Measurements from ENCODE around the gene ELN.

ELN gene

DNA sequence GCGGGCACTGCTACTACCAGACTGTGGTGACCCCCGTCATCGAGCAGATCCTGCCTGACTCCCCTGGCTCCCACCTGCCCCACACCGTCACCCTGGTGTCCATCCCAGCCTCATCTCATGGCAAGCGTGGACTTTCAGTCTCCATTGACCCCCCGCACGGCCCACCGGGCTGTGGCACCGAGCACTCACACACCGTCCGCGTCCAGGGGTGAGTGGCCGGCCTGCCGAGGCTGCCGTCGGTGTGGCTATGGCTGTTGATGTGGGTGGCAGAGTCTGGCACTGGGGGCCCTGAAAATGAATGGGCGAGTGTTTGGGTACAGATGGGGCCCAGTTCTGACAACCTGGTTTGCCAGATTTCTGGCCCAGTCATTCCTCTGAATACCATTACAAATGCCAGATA, 71.1 kb downstream of the ELN start:
- no peak for DNase-seq (ENCODE audit: low read depth)
- TF ChIP-seq, protein P1, sequence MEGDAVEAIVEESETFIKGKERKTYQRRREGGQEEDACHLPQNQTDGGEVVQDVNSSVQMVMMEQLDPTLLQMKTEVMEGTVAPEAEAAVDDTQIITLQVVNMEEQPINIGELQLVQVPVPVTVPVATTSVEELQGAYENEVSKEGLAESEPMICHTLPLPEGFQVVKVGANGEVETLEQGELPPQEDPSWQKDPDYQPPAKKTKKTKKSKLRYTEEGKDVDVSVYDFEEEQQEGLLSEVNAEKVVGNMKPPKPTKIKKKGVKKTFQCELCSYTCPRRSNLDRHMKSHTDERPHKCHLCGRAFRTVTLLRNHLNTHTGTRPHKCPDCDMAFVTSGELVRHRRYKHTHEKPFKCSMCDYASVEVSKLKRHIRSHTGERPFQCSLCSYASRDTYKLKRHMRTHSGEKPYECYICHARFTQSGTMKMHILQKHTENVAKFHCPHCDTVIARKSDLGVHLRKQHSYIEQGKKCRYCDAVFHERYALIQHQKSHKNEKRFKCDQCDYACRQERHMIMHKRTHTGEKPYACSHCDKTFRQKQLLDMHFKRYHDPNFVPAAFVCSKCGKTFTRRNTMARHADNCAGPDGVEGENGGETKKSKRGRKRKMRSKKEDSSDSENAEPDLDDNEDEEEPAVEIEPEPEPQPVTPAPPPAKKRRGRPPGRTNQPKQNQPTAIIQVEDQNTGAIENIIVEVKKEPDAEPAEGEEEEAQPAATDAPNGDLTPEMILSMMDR (IDR thresholded peaks at IDR 0.05; ENCODE audit: low read depth, low read length, missing control alignments) = no peak

GRCh38 chr7:74101061-74101681, 73.2 kb downstream of the ELN start:
- H3K4me3 ChIP-seq (ENCODE audit: low read depth, low read length) = no peak overlapping the region
- peak; percentile 60 for DNase-seq (ENCODE audit: low read depth)
- TF ChIP-seq, protein P1 (IDR thresholded peaks at IDR 0.05; ENCODE audit: low read depth, low read length, missing control alignments) = no peak

More for the DNA sequence above, 71.1 kb downstream of the ELN start:
- H3K4me3 ChIP-seq (ENCODE audit: low read depth, low read length) = no peak overlapping the region

- H3K4me3 ChIP-seq (ENCODE audit: low read depth, low read length) = no peak overlapping the region
- DNase-seq (ENCODE audit: low read depth) = no peak
- TF ChIP-seq, protein P1 (IDR thresholded peaks at IDR 0.05; ENCODE audit: low read depth, low read length, missing control alignments) = no peak
Measured at GRCh38 chr7:74103219-74103772, 75.3 kb downstream of the ELN start.

- no peak overlapping the region for H3K4me3 ChIP-seq (ENCODE audit: low read depth, low read length)
- TF ChIP-seq, protein P1 (IDR thresholded peaks at IDR 0.05; ENCODE audit: low read depth, low read length, missing control alignments) = no peak
- no peak for DNase-seq (ENCODE audit: low read depth)
Measured at GRCh38 chr7:74104702-74105101, 76.7 kb downstream of the ELN start.

GRCh38 chr7:74105992-74106391, 78.0 kb downstream of the ELN start:
- TF ChIP-seq, protein P1 (IDR thresholded peaks at IDR 0.05; ENCODE audit: low read depth, low read length, missing control alignments) = no peak
- no peak overlapping the region for H3K4me3 ChIP-seq (ENCODE audit: low read depth, low read length)
- DNase-seq (ENCODE audit: low read depth) = no peak

- TF ChIP-seq, protein P1 (IDR thresholded peaks at IDR 0.05; ENCODE audit: low read depth, low read length, missing control alignments) = no peak
- H3K4me3 ChIP-seq (ENCODE audit: low read depth, low read length) = no peak overlapping the region
- DNase-seq (ENCODE audit: low read depth) = no peak
Measured at GRCh38 chr7:74106846-74107245, 78.9 kb downstream of the ELN start.

GRCh38 chr7:74115326-74115725, 87.4 kb downstream of the ELN start:
- no peak overlapping the region for H3K4me3 ChIP-seq (ENCODE audit: low read depth, low read length)
- no peak for DNase-seq (ENCODE audit: low read depth)
- TF ChIP-seq, protein P1 (IDR thresholded peaks at IDR 0.05; ENCODE audit: low read depth, low read length, missing control alignments) = no peak
